GM11168 (cell line): ENCODE measurements around the gene GSTM4.

Source experiments
- in situ Hi-C: fragments of 300-500 bp; cut with MboI; formaldehyde crosslinking; loops from one replicate; pipeline ENCODE4 v1.12.0; 2022; ENCODE audit warnings: low sequenced_read_pairs; ENCODE audit not compliant: unreplicated experiment

Gene GSTM4

GRCh38 chr1:109655615-109656519, at the start of gene GSTM4:
Gene GSTM4 (plus strand): TSS chr1:109656099. CDS start chr1:109656390, 291 bp downstream.
- in situ Hi-C loops, result no loop called here

GRCh38 chr1:109609881-109610280, 46.0 kb upstream of the GSTM4 start:
- in situ Hi-C loops, result no loop called here

GRCh38 chr1:109610609-109611307, 45.1 kb upstream of the GSTM4 start:
- in situ Hi-C loops, result no loop called here

GRCh38 chr1:109611308-109611990, 44.5 kb upstream of the GSTM4 start:
- in situ Hi-C loops, result no loop called here

- in situ Hi-C loops, result no loop called here
These were observed 42.3 kb upstream of the GSTM4 start for GRCh38 chr1:109613361-109614147.

- in situ Hi-C loops, result no loop called here
These were observed 40.0 kb upstream of the GSTM4 start for GRCh38 chr1:109615879-109616278.

- in situ Hi-C loops, result no loop called here
These were observed 39.5 kb upstream of the GSTM4 start for GRCh38 chr1:109616391-109616790.

- in situ Hi-C loops, result no loop called here
These were observed 38.6 kb upstream of the GSTM4 start for GRCh38 chr1:109617291-109617801.

- in situ Hi-C loops, result no loop called here
These were observed 37.0 kb upstream of the GSTM4 start for GRCh38 chr1:109618661-109619575.

- in situ Hi-C loops, result no loop called here
These were observed 36.1 kb upstream of the GSTM4 start, which contains the start of the genes AMPD2 and GNAT2 for GRCh38 chr1:109619576-109620400. Gene AMPD2 (plus strand): TSS chr1:109619837. CDS start chr1:109621176, 1,339 bp downstream. Gene GNAT2 (minus strand): TSS chr1:109619616. CDS start chr1:109612870, 6,746 bp downstream.

GRCh38 chr1:109620401-109620791, 35.5 kb upstream of the GSTM4 start:
- in situ Hi-C loops, result no loop called here

- in situ Hi-C loops, result no loop called here
These were observed 35.0 kb upstream of the GSTM4 start for GRCh38 chr1:109620841-109621286.

- in situ Hi-C loops, result no loop called here
These were observed 34.3 kb upstream of the GSTM4 start for GRCh38 chr1:109621379-109622136.

- in situ Hi-C loops, result no loop called here
These were observed 33.6 kb upstream of the GSTM4 start for GRCh38 chr1:109622137-109622892.

GRCh38 chr1:109622895-109623294, 33.0 kb upstream of the GSTM4 start:
- in situ Hi-C loops, result no loop called here

GRCh38 chr1:109623601-109624161, 32.2 kb upstream of the GSTM4 start:
- in situ Hi-C loops, result no loop called here
